ENCODE measurements around the gene LHCGR.

The LHCGR gene

GRCh38 chr2:48781366-48781765, 25.8 kb upstream of the LHCGR start:
- DNase-seq (ENCODE audit: extremely low read depth, low read depth): no peak
- TF ChIP-seq CTCF (IDR thresholded peaks at IDR 0.05; ENCODE audit: low read depth, low read length): no peak

- TF ChIP-seq CTCF (IDR thresholded peaks at IDR 0.05; ENCODE audit: low read depth, low read length): no peak
- no peak for DNase-seq (ENCODE audit: extremely low read depth, low read depth)
Observed at GRCh38 chr2:48779019-48779716, 23.6 kb upstream of the LHCGR start.

- no peak for TF ChIP-seq CTCF (IDR thresholded peaks at IDR 0.05; ENCODE audit: low read depth, low read length)
- no peak for DNase-seq (ENCODE audit: extremely low read depth, low read depth)
Observed at GRCh38 chr2:48774251-48774650, 18.7 kb upstream of the LHCGR start.

- no peak for DNase-seq (ENCODE audit: extremely low read depth, low read depth)
- TF ChIP-seq CTCF (IDR thresholded peaks at IDR 0.05; ENCODE audit: low read depth, low read length): no peak
Observed at GRCh38 chr2:48771241-48772014, 15.9 kb upstream of the LHCGR start.

- DNase-seq (ENCODE audit: extremely low read depth, low read depth): no peak
- no peak for TF ChIP-seq CTCF (IDR thresholded peaks at IDR 0.05; ENCODE audit: low read depth, low read length)
Observed at GRCh38 chr2:48770181-48770580, 14.7 kb upstream of the LHCGR start.

GRCh38 chr2:48768669-48769068, 13.1 kb upstream of the LHCGR start:
- DNase-seq (ENCODE audit: extremely low read depth, low read depth): no peak
- no peak for TF ChIP-seq CTCF (IDR thresholded peaks at IDR 0.05; ENCODE audit: low read depth, low read length)

- no peak for DNase-seq (ENCODE audit: extremely low read depth, low read depth)
Observed at GRCh38 chr2:48767330-48767729, 11.8 kb upstream of the LHCGR start.

More at GRCh38 chr2:48767330-48767729, 11.8 kb upstream of the LHCGR start:
- TF ChIP-seq CTCF (IDR thresholded peaks at IDR 0.05; ENCODE audit: low read depth, low read length): no peak

Data from AG09319 (cell line).